Peyer's patch (tissue), 4 donors: ENCODE results near the gene ANO6.

ENCODE experiments used
- POLR2A ChIP-seq, 2 donors: fragments of 450-650 bp; IDR thresholded peaks; one replicate each; pipeline ENCODE4 v1.5.1; 2017; ENCODE audit warnings: antibody characterized with exemption in 2 of 2, mild to moderate bottlenecking in 2 of 2, moderate library complexity in 2 of 2
- TF ChIP-seq, protein P1 (sequence below), 6 experiments: fragments of 450-650 bp in 4 of 6; fragments of 200-600 bp in 2 of 6; sonication (generic) in 1 of 6; IDR thresholded peaks; one replicate each; pipeline ENCODE4 v1.5.1; 2017 to 2019; ENCODE audit warnings: antibody characterized with exemption in 6 of 6, mild to moderate bottlenecking in 3 of 6, moderate library complexity in 1 of 6

GRCh38 chr12:45477526-45477925 lies 261.6 kb downstream of the ANO6 start:
- TF ChIP-seq POLR2A (IDR thresholded peaks at IDR 0.05) = no peak
- TF ChIP-seq, protein P1, sequence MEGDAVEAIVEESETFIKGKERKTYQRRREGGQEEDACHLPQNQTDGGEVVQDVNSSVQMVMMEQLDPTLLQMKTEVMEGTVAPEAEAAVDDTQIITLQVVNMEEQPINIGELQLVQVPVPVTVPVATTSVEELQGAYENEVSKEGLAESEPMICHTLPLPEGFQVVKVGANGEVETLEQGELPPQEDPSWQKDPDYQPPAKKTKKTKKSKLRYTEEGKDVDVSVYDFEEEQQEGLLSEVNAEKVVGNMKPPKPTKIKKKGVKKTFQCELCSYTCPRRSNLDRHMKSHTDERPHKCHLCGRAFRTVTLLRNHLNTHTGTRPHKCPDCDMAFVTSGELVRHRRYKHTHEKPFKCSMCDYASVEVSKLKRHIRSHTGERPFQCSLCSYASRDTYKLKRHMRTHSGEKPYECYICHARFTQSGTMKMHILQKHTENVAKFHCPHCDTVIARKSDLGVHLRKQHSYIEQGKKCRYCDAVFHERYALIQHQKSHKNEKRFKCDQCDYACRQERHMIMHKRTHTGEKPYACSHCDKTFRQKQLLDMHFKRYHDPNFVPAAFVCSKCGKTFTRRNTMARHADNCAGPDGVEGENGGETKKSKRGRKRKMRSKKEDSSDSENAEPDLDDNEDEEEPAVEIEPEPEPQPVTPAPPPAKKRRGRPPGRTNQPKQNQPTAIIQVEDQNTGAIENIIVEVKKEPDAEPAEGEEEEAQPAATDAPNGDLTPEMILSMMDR (IDR thresholded peaks at IDR 0.05) = no peak
